Natural killer cell (primary cell): ENCODE results near the gene GALNT15. TPM values are rescaled to one million over a fixed set of nuclear protein-coding genes. Genes with fewer than 3 reads are reported as not detected.

ENCODE experiments used
- ATAC-seq, 3 donors: fragments of 150-1000 bp in 2 of 3; fragments of 200-7000 bp in 1 of 3; cut with Tn5 transposase; 1 replicate in 1 of 3; 2 replicates in 2 of 3; pipeline ENCODE4 v1.10.0; 2021; ENCODE audit warnings: mild to moderate bottlenecking in 2 of 3, moderate library complexity in 2 of 3
- DNase-seq, 2 donors: peaks; one replicate each; pipeline versions ENCODE4 v3.0.0 to v3.0.0-alpha.2; 2013 to 2021; ENCODE audit warnings: mixed read lengths in 1 of 2
- H3K27ac ChIP-seq: one replicate; pipeline ENCODE4 v1.5.1; 2013; ENCODE audit warnings: mild to moderate bottlenecking, low read length
- H3K27me3 ChIP-seq: one replicate; pipeline ENCODE4 v1.6.1; 2013; ENCODE audit warnings: low read length; ENCODE audit not compliant: control insufficient read depth, insufficient read depth
- H3K36me3 ChIP-seq: one replicate; pipeline ENCODE4 v1.6.1; 2013; ENCODE audit warnings: low read length; ENCODE audit not compliant: control insufficient read depth, insufficient read depth
- H3K4me1 ChIP-seq: one replicate; pipeline ENCODE4 v1.6.1; 2013; ENCODE audit warnings: low read length; ENCODE audit not compliant: control insufficient read depth, insufficient read depth
- H3K4me3 ChIP-seq: one replicate; pipeline ENCODE4 v1.5.1; 2013; ENCODE audit warnings: low read length
- H3K9me3 ChIP-seq: one replicate; pipeline ENCODE4 v1.6.1; 2013; ENCODE audit warnings: low read length; ENCODE audit not compliant: control insufficient read depth, insufficient read depth
- H3K27ac Mint-ChIP-seq, 2 donors: one replicate each; pipeline ENCODE4 v1.8.0; 2022; ENCODE audit warnings: mild to moderate bottlenecking in 2 of 2, mixed read lengths in 2 of 2, moderate library complexity in 1 of 2
- H3K27me3 Mint-ChIP-seq, 2 donors: one replicate each; pipeline ENCODE4 v1.8.0; 2022; ENCODE audit warnings: low read depth in 2 of 2, mixed read lengths in 2 of 2
- H3K36me3 Mint-ChIP-seq: one replicate; pipeline ENCODE4 v1.8.0; 2022; ENCODE audit warnings: mixed read lengths
- H3K4me1 Mint-ChIP-seq, 2 donors: one replicate each; pipeline ENCODE4 v1.8.0; 2022; ENCODE audit warnings: mixed read lengths in 2 of 2
- H3K4me3 Mint-ChIP-seq: one replicate; pipeline ENCODE4 v1.8.0; 2022; ENCODE audit warnings: mild to moderate bottlenecking, moderate library complexity, mixed read lengths
- H3K9me3 Mint-ChIP-seq, 2 donors: one replicate each; pipeline ENCODE4 v1.8.0; 2022; ENCODE audit warnings: mixed read lengths in 2 of 2
- CTCF ChIP-seq: fragments of 200-600 bp; IDR thresholded peaks from one replicate; pipeline ENCODE4 v1.8.0; 2022; ENCODE audit warnings: antibody characterized with exemption
- WGBS: methylation state at CpG from one replicate; pipeline ENCODE4 v1.1.7; 2013; ENCODE audit warnings: missing lambda C conversion rate; ENCODE audit not compliant: insufficient coverage; 5-methylcytosine and 5-hydroxymethylcytosine counted together
- intact Hi-C: fragments of 100-400 bp; cut with micrococcal nuclease; formaldehyde crosslinking; loops from one replicate; pipeline ENCODE4 v1.14.2; 2022
- total RNA-seq, 4 donors: library from RNA; stranded (reverse); fragments of 120-200 nt in 1 of 4; gene quantifications; one replicate each; pipeline versions ENCODE4 v1.2.3 to v1.2.4, GENCODE V29; 2013 to 2022

GALNT15 gene
- total RNA-seq, 3 donors from 2014 or later (not counting 1 experiment from before 2014, with no cell fraction given) = not detected

GRCh38 chr3:16252243-16252978, 77.9 kb downstream of the GALNT15 start:
- Mint-ChIP-seq H3K36me3 (no peaks in the 10 kb centered on the region), H3K9me3 (no peaks in the 10 kb centered on the region), H3K27ac (no peak overlapping the region), H3K27me3 (no peaks in the 10 kb centered on the region), H3K4me1 (peaks cover 0 to 5% of the 10 kb centered on the region in 2 donors), H3K4me3 (no peak overlapping the region)
- no peak overlapping the region for H3K4me3 ChIP-seq
- no peaks in the 10 kb centered on the region for H3K9me3 ChIP-seq
- H3K27ac ChIP-seq = no peak overlapping the region
- WGBS = 83% methylated on average over 6 of the region's 7 CpGs
- intact Hi-C loops = no loop called here
- ATAC-seq = no peak
- no peak for TF ChIP-seq CTCF
- H3K27me3 ChIP-seq = no peaks in the 10 kb centered on the region
- peaks cover 3% of the 10 kb centered on the region for H3K36me3 ChIP-seq
- peaks cover 3% of the 10 kb centered on the region for H3K4me1 ChIP-seq
- no peak for DNase-seq

GRCh38 chr3:16252988-16253387, 78.5 kb downstream of the GALNT15 start:
- no peak for DNase-seq
- Histone ChIP-seq H3K4me3 (no peak overlapping the region), H3K36me3 (peaks cover 3% of the 10 kb centered on the region), H3K27me3 (no peaks in the 10 kb centered on the region), H3K9me3 (no peaks in the 10 kb centered on the region), H3K27ac (no peak overlapping the region), H3K4me1 (no peaks in the 10 kb centered on the region)
- no peaks in the 10 kb centered on the region for H3K9me3 Mint-ChIP-seq
- H3K27ac Mint-ChIP-seq = no peak overlapping the region
- TF ChIP-seq CTCF = no peak
- WGBS = 90% methylated on average over 2 of the region's 2 CpGs
- no peaks in the 10 kb centered on the region for H3K36me3 Mint-ChIP-seq
- H3K4me3 Mint-ChIP-seq = no peak overlapping the region
- intact Hi-C loops = no loop called here
- H3K27me3 Mint-ChIP-seq = no peaks in the 10 kb centered on the region
- no peak for ATAC-seq
- H3K4me1 Mint-ChIP-seq = peaks cover 0 to 4% of the 10 kb centered on the region in 2 donors

GRCh38 chr3:16253601-16254000, 79.1 kb downstream of the GALNT15 start:
- Mint-ChIP-seq H3K27ac (no peak overlapping the region), H3K27me3 (no peaks in the 10 kb centered on the region), H3K9me3 (no peaks in the 10 kb centered on the region), H3K36me3 (no peaks in the 10 kb centered on the region), H3K4me1 (no peaks in the 10 kb centered on the region), H3K4me3 (no peak overlapping the region)
- no peak for ATAC-seq
- Histone ChIP-seq H3K4me3 (no peak overlapping the region), H3K36me3 (peaks cover 5% of the 10 kb centered on the region), H3K27ac (no peak overlapping the region), H3K9me3 (no peaks in the 10 kb centered on the region), H3K27me3 (no peaks in the 10 kb centered on the region), H3K4me1 (no peaks in the 10 kb centered on the region)
- WGBS = 94% methylated on average over 7 of the region's 7 CpGs
- intact Hi-C loops = no loop called here
- no peak for TF ChIP-seq CTCF
- DNase-seq = no peak

GRCh38 chr3:16254916-16255315, 80.4 kb downstream of the GALNT15 start:
- no peaks in the 10 kb centered on the region for H3K27me3 ChIP-seq
- H3K36me3 ChIP-seq = peaks cover 17% of the 10 kb centered on the region
- Mint-ChIP-seq H3K27me3 (no peaks in the 10 kb centered on the region), H3K27ac (no peak overlapping the region), H3K36me3 (peaks cover 4% of the 10 kb centered on the region), H3K4me1 (no peaks in the 10 kb centered on the region), H3K9me3 (no peaks in the 10 kb centered on the region), H3K4me3 (no peak overlapping the region)
- no peak overlapping the region for H3K27ac ChIP-seq
- DNase-seq (no peak), ATAC-seq (no peak)
- WGBS = 68% methylated on average over 5 of the region's 5 CpGs
- H3K4me3 ChIP-seq = no peak overlapping the region
- TF ChIP-seq CTCF = no peak
- H3K4me1 ChIP-seq = no peaks in the 10 kb centered on the region
- intact Hi-C loops = no loop called here
- no peaks in the 10 kb centered on the region for H3K9me3 ChIP-seq
